ENCODE results near the gene RIPOR1. TPM values are rescaled to one million over a fixed set of nuclear protein-coding genes. Genes with fewer than 3 reads are reported as not detected.

The RIPOR1 gene
- total RNA-seq, 4 donors from 2014 or later: 34.8 to 60.2 (median 46.7) TPM

- TF ChIP-seq, protein P1, sequence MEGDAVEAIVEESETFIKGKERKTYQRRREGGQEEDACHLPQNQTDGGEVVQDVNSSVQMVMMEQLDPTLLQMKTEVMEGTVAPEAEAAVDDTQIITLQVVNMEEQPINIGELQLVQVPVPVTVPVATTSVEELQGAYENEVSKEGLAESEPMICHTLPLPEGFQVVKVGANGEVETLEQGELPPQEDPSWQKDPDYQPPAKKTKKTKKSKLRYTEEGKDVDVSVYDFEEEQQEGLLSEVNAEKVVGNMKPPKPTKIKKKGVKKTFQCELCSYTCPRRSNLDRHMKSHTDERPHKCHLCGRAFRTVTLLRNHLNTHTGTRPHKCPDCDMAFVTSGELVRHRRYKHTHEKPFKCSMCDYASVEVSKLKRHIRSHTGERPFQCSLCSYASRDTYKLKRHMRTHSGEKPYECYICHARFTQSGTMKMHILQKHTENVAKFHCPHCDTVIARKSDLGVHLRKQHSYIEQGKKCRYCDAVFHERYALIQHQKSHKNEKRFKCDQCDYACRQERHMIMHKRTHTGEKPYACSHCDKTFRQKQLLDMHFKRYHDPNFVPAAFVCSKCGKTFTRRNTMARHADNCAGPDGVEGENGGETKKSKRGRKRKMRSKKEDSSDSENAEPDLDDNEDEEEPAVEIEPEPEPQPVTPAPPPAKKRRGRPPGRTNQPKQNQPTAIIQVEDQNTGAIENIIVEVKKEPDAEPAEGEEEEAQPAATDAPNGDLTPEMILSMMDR (IDR thresholded peaks at IDR 0.05; ENCODE audit: low read depth): no peak
These were observed 22.2 kb upstream of the RIPOR1 start for GRCh38 chr16:67506468-67506867.

GRCh38 chr16:67509016-67509415, 19.6 kb upstream of the RIPOR1 start:
- TF ChIP-seq, protein P1 (IDR thresholded peaks at IDR 0.05; ENCODE audit: low read depth): no peak

GRCh38 chr16:67514382-67514828, 14.2 kb upstream of the RIPOR1 start:
- TF ChIP-seq, protein P1 (IDR thresholded peaks at IDR 0.05; ENCODE audit: low read depth): no peak

DNA sequence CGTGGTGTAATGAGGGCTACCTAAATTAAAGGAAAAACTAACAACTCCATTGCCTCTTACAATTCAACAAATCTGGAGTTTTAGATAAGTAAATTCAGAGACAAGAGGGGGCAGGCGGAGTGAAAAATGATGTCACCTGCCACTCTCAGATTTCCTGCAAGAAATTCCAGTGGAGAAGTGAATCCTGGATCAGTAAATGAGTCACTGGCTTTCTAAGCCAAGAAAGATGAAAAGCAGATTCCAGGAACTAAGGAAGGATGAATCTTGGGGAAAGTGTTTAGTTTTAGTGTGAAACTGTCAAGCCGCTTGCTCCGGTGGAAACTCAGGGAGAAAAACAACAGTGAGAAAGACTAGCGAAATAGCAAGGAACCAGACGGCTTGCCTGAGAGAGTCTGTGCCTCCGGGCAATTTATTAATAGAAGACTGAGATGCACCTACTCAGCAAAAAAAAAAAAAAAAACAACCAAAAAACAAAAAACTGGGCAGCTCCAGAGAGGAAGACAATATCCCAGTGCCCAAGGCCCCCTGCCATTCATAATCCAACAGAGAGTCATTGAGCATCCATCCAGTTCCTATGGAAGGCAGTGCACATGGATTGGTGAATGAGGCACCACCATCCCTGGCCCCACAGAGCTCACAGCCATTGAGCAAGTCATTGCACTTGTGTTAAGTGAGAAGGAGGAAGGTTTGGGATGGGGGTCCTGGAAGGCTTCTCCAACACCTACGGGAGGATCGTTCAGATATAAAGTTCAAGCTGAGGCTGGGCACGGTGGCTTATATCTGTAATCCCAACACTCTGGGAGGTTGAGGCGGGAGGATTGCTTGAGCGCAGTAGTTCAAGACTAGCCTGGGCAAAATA, 12.1 kb upstream of the RIPOR1 start:
- TF ChIP-seq, protein P1 (IDR thresholded peaks at IDR 0.05; ENCODE audit: low read depth): no peak

GRCh38 chr16:67517155-67517445, 11.5 kb upstream of the RIPOR1 start:
- TF ChIP-seq, protein P1 (IDR thresholded peaks at IDR 0.05; ENCODE audit: low read depth): no peak

DNA sequence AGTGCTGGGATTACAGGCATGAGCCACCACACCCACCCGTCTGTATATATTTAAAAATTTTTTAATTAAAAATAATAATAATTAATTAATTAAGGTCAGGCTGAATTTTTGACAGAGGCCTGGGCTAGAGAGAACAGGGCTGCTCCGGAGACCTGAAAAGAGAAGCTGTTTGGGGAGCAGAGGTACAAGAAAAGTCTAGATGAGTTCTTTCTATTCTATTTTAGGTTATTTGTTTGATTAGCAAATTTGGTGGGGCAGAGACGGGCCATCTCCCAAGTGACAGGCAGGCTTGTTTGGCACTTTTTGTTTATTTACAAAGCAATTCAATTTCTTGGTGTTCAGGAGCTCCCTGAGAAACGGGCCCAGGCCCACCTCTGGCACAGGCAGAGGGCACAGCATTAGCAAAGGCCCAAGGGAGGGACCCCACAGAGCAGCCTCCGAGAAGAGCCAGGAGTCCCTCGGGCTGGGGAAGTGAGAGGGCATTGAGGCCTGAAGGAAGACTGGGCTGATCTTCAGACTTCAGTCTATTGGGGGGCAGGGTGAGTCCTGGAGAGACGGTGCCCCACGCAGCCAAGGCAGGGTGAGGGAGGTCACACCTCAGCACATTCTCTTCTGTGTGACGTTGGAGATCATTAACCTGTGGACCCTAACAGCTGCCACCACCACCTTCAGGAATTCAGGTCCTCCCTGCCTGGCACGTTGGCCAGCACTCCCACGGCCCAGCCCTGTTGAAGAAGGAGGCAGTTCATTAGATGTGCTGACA, 10.8 kb upstream of the RIPOR1 start:
- TF ChIP-seq, protein P1 (IDR thresholded peaks at IDR 0.05; ENCODE audit: low read depth): no peak

DNA sequence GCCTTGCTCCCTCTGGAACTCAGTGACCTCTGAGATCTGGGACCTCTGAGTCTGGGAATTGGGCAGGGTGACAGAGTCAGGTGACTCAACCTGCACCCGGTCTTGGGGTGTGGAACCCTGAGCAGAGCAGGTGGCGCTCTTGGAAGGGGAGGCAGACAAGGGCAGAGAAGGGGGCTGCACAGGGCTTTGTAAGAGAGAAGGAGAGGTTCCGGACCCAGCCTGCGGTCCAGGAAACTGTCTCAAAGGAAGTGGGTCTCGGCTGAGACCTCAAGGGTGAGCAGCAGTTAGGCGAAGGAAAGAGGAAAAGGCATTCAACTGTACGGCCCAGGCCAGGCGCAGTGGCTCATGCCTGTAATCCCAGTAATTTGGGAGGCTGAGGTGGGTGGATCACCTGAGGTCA, 10.0 kb upstream of the RIPOR1 start:
- TF ChIP-seq, protein P1 (IDR thresholded peaks at IDR 0.05; ENCODE audit: low read depth): no peak

Measured in subcutaneous adipose tissue (tissue), 4 donors.